ENCODE measurements around the gene MYH14.
"Not testable (repeated sequence)": the region's sequence is repeated elsewhere in the genome, so short reads cannot be mapped to it uniquely, and the experiment has no call there.

Gene MYH14

DNA sequence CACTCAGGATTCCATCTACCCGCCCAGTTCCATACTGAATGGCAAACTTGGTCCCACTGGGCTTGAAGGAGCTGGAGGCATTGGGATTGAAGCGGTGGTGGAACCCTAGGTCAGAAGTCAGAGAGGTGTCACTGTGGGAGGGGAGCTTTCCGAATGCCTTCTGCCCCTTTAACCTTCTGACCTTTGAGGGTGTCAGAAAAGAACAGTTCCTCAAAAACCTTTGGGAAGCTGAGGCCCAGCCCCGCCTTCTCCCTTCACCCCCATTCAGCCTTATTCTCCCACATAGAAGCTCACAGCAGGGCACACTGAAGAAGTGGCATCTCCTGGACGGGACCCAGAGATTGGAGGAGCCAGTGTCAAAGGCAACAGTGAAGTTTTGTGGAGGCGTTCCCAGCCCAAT is 133.6 kb downstream of the MYH14 start:
- not testable (repeated sequence) for DNase-seq

DNA sequence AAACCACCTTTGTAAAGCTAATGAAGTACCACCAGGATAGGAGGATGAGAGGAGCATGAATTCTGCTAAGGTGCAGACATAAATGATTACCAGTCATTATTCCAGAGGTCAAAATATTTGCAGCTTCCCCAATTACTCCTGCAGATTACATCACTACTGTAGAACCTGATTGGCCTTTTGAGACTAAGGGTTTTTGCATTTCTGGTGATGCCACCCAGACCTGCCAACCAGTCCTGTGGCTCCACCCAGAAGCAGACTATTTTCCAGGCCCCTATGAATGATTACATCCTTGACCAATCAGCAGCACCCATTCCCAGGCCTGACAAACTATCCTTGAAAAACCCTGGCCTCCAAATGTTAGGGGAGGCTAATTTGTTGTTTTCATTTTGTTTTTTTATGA is 136.9 kb downstream of the MYH14 start:
- no peak for DNase-seq

DNA sequence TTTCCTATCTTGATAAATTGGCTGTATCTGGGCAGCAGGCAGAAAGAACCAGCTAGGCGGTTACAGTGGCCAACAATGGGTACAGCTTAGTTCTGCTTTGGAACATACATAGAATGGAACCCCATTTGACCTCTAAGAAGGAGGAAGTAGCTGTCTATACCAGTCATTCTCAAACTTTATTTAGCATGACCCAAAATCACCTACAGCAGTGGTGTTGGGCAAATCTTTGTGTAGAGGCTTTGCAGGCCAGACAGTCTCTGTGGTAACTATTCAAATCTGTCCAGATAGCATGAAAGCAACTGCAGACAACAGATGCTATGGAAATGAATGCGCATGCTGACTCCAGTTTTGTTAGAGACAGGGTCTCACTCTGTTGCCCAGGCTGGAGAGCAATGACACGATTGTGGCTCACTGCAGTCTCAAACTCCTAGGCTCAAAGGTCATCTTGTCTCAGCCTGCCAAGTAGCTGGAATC is 137.7 kb downstream of the MYH14 start:
- no peak for DNase-seq

DNA sequence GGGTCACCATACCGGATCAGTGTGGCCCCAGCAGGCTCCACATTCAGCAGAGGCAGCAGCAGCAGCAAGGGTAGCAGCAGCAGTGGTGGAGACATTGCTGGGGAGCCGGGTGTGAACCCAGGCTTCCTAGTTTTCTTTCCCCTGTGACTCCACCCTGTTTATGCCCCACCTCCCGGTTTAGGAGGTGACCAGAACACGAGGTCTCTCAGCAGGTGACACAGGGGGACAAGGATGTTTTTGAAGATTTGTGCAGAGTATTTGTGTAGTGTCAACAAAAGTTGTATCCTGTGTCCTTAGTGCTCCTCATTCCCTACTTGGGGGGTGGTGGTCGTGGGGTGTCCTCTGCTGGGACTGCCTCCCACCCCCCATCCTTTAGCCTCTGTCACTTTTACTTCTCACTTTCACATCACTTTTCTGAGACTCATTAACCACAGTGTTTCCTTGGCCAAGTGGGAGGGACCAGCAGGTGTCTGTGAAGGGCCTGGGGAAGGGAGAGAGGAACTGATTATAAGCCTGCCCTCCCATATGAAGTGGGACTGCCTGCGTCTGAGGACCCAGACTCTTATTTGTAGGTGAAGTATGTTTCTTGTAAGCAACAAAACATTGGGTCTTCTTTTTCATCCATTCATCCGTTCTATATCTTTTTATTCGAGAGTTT is 141.4 kb downstream of the MYH14 start:
- DNase-seq = no peak

DNA sequence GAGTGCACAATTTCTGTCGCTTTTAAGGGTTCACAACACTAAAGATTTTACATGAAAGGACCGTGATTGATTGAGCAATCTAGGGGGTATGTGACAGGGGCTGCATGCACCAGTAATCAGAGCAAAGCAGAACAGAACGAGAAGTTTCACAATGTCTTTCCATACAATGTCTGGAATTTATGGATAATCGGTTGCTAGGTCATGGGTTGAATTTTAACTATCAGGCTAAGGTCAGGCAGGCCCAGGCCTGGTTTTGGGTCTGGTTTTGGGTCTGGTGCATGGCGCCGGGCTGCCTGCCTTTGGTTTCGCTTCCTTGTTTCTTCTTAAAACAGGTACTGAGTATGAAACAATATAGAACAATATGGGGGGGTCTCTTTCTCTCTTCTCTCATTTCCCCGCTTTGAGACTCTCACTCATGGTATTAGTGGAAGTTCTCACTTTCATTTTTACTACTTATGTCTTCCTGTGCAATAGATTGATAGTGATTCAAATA is 143.7 kb downstream of the MYH14 start:
- not testable (repeated sequence) for DNase-seq

DNA sequence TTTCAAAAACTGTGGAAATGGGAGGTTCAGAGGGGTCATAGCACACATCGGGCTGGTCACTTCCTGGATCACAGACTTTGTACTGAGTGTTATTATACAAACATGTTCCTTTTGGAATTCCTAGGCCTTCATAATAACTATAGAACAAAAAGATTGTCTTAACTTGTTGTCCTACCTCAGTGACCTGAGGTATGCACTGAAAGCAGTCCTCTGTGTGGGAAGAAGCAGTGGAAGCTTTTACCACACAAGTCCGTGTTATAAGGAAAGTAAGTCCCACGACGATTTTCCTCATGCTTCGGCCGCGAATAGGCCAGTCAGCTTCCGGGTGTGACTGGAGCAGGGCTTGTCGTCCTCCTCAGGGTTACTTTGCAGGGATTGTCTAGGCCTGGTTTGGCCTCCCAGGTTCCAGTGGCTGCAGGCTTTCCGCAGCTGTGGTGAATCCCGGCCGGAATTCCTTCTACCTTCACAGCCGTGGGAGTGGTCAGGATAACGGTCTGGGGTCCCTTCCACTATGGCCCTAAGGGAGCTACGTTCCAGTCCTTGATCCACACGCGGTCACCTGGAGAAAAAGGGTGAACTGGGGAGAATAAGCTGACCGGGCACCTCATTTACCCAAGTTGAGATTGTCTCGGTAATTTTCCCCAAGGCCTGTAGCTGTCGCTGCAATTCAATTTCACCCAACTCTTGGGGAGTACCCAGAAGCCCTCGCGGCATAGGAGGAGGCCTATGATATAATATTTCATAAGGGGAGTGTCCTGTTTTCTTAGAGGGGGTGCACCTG is 146.0 kb downstream of the MYH14 start:
- no peak for DNase-seq

DNA sequence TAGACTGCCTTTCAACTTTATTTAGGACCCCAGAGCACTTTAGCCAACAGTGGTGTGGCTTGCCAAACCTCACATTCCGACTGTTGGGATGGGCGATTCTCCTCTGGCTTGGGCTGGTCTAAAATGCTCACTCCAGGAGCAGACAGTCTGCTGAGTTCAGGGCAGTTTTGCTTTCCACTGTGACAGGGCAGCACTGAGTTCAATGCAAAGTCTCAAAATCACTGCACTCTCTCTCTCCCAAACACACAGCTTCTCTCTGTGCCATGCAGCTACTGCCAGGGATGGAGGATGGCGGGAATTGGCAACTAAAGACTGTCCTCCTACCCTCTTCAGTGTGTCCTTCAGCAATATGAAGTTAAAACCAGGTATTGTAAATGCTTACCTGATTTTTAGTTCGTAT is 148.8 kb downstream of the MYH14 start:
- DNase-seq = no peak

DNA sequence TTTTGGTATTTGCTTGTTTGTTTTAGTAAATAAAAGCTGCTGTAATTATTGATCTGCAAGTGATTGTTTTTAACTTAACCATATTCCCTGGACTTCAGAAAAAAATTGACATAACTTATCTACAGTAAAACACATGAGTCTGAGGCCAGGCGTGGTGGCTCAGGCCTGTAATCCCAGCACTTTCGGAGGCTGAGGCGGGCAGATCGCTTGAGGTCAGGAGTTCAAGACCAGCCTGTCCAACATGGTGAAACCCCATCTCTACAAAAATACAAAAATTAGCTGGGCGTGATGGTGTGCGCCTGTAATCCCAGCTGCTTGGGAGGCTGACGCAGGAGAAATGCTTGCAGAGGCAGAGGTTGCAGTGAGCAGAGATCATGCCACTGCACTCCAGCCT is 150.1 kb downstream of the MYH14 start:
- not testable (repeated sequence) for DNase-seq

DNA sequence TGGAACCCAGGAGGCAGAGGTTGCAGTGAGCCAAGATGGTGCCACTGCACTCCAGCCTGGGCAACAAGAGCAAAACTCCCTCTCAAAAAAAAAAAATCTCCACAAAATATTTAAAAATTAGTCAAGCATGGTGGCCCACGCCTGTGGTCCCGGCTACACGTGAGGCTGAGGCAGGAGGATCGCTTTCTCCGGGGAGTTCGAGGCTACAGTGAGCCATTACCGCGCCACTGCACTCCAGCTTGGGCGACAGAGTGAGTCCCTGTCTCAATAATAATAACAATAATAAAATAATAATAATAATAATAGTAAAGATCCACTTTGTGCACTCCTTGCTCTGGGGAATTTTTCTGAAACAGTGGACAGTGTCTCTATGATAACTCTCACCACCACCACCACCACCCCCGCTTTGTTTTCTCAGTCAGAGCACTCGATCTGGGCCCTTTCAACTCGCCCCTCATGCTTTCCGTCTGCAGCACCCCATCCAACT is 153.3 kb downstream of the MYH14 start:
- DNase-seq = no peak

DNA sequence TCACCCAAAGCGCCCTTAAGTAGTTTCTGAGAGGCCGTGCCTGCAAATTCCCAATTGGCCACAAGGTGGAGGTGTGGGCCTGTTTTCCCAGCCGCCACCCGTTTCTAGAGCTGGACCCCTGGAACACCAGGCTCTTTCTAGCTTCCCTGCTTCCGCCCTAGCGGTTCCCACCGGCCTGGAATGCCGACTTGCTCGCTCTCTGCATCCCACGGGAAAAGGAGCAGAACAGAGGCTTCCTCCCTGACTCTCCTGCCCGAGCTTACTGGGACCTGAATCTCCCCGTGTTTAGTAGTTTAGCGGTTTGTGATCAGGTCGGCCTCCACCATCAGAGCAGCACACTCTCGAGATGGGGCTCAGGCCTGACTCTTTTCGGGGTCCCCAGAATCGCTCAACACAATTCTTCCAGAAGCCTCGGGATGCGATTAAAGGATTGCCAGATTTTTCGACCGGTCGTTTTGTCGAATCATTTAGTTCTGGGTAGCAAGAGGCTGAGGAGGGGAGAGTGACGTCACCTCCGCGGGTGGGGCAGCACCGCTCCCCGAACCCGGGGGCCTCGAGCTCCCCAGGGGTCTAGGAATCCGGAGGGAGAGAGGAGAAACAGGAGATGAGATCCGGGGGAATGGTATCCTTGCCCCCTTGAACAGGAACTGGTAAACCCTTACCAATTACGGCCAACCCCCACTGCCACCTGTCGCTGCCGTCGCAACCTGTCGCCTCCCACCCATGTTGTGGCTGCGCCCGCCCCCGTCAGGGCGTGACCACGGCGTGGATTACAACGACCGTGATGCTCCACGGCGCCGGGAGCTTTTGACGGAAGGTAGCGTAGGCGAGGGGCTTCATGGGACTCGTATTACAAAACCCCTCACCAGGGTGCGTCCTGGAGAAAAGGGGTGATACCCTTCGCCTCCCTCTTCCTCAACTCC is 154.0 kb downstream of the MYH14 start:
- no peak for DNase-seq

DNA sequence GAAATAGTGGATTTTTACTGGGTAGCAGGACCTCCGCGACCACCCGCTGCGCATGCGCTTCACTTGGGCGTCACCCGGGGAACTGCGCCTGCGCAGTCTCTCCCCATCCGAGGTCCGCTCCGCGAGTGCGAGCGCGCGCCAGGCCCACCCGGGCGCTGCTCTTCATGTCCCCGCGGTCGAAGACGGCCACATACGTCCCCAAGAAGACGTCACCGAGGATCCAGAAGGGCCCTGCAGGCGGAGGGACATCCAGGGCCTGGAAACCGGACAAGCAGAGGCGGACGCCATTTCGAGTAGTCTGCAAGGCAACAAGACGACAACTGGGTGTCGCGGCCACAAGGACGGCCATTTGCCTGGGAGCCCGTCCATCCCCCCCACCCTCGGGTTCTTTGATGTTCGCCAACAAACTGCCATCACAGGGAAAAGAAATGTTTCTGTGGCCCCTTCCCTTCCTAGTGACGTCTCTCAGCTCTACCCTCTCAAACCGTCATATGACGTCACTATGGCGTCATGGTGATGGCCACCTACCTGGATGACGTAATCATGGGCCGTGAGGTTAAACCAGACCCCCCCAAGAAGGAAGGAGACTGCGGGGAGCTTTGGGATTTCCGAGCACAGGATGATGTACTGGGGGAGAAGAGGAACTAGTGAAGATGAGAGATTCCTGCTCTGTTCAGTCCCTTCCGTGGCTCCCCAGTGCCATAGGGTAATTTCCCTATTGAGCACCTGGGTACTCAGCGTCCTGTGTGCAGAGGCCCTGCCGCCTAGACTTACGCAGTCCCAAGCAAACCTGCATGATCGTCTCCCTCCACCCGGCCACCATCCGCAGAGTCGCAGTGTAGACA is 155.3 kb downstream of the MYH14 start:
- no peak for DNase-seq

DNA sequence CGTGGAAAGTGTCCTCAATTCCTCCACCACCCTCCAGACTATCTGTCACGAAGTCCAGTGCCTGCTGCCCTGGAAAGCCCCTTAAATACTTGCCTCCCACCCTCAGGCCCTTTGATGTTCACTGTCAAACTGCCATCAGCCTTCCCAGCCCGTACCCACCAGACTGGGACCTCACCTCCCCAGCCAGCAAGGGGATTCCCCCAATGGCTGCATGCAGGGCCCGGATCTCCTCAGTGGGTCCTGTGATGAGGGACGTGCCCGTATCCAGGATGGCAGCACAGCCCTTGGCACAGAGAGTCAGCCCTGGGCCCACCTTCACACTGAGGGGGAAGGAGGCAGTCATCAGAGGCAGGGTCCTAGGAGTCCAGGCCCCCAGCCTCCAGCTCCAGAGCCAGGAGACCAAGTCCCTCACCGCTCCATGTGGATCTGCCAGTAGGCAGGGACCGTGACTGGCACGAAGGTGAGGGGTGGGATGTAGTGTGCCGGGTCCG is 156.0 kb downstream of the MYH14 start:
- no peak for DNase-seq
